ENCODE results near the gene PRKCZ. TPM values are rescaled to one million over a fixed set of nuclear protein-coding genes. Genes with fewer than 3 reads are reported as not detected.

Gene PRKCZ
- total and polyA plus RNA-seq, 2 of the 4 experiments (the other 2 are of a cell fraction) = 2.0 to 3.5 TPM

DNA sequence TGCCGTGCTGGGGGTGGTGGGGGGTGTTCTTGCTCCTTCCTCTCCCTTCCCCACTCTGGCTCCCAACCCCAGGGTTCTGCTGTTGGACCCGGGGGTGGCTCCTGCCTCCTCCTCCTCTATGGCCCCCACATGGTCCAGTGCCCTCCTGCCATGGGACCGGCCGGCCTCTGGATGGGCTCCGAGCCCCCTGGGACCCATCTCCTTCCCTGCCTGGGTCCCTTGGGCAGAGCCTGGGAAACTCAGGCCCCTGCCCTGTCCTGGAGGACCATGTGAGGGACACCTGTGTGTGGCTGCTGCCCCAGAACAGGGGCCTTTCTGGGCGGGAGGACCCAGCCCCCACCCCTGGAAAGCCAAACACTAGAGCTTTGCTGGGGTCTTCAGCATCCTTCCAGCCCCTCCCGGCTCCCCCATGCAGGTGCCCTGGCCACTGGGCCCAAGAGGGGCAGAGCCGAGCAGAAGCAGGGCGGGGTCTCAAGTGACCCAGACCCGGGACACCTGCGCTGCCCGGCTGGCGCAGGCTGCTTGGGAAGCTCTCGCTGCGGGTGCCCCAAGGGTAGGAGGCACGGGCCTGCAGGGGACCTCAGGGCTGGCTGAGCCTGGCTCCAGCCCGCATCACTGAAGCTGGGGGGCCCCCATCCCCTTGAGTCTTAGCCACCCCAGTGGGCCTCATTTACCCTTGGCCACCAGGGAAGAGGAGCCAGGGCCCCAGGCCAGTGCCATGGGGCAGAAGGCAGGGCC lies 146.9 kb downstream of the PRKCZ start (continued):
- TF ChIP-seq, protein P1, sequence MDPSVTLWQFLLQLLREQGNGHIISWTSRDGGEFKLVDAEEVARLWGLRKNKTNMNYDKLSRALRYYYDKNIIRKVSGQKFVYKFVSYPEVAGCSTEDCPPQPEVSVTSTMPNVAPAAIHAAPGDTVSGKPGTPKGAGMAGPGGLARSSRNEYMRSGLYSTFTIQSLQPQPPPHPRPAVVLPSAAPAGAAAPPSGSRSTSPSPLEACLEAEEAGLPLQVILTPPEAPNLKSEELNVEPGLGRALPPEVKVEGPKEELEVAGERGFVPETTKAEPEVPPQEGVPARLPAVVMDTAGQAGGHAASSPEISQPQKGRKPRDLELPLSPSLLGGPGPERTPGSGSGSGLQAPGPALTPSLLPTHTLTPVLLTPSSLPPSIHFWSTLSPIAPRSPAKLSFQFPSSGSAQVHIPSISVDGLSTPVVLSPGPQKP (IDR thresholded peaks at IDR 0.05; ENCODE audit: borderline replicate concordance, low read depth, low read length) = no peak

- H2BK5ac ChIP-seq (ENCODE audit: low read depth, low read length, poor library complexity, severe bottlenecking) = no peak overlapping the region
- H3K27ac ChIP-seq (ENCODE audit: insufficient read depth, low read length) = no peak overlapping the region
- H2AFZ ChIP-seq (replicated peaks; ENCODE audit: low read length, poor library complexity) = peak overlapping the region; percentile 5
- in situ Hi-C loops (cut with MboI; ENCODE audit: low sequenced_read_pairs) (loop anchor here (5.0 to 25.0 kb wide), 2 partner anchors 35 to 340 kb away; partner anchors contain the start of genes HES5 and PANK4), dilution Hi-C loops (cut with HindIII; ENCODE audit: low sequenced_read_pairs, unreplicated experiment) (no loop called here), intact Hi-C loops (cut with micrococcal nuclease) (loop anchor here (5.0 kb wide), 1 partner anchor 115 kb away; no protein-coding TSS in a partner anchor)
- no peak overlapping the region for H3K4me2 ChIP-seq (ENCODE audit: low read depth, low read length)
- H3K4me1 ChIP-seq (ENCODE audit: control insufficient read depth, insufficient read depth, low read length) = peaks cover 14% of the 10 kb centered on the region
- 90% methylated on average over 3 of the region's 10 CpGs; no CpG with 5 or more reads in 1 of the 2 experiments for WGBS, 2 experiments (ENCODE audit: extremely low coverage in 2 of 2, insufficient read length in 1 of 2)
- H3K27me3 ChIP-seq (ENCODE audit: control insufficient read depth, insufficient read depth, low read length) = no peaks in the 10 kb centered on the region
- DNase-seq (no peak), ATAC-seq (ENCODE audit: low read depth) (no peak)
- no peaks in the 10 kb centered on the region for H3K9me3 ChIP-seq (ENCODE audit: control insufficient read depth, insufficient read depth, low read length)
- H2BK15ac ChIP-seq (ENCODE audit: low read depth, low read length) = no peak overlapping the region
- no peak overlapping the region for H3K56ac ChIP-seq (ENCODE audit: extremely low read depth, insufficient read depth, low read length)
- no peak overlapping the region for H3K9ac ChIP-seq (ENCODE audit: low read depth, low read length)
- no peak overlapping the region for H4K91ac ChIP-seq (ENCODE audit: insufficient read depth, low read depth, low read length)
- POLR2A ChIA-PET (ENCODE audit: unreplicated experiment) = no interaction called here
- no peak overlapping the region for H4K8ac ChIP-seq (ENCODE audit: low read depth in 2 of 2, low read length in 2 of 2)
- no peaks in the 10 kb centered on the region for H4K20me1 ChIP-seq (ENCODE audit: insufficient read depth, low read length)
- no peak overlapping the region for H3K4me3 ChIP-seq (ENCODE audit: insufficient read depth, low read depth, low read length)
- no peaks in the 10 kb centered on the region for H3K9me1 ChIP-seq (ENCODE audit: insufficient read depth, low read length)
- no peak overlapping the region for H3K4ac ChIP-seq (ENCODE audit: low read depth, low read length)
- H4K5ac ChIP-seq (ENCODE audit: low read depth, low read length) = no peak overlapping the region
- H3K14ac ChIP-seq (replicated peaks; ENCODE audit: low read depth, low read length) = no peak overlapping the region
- no TSS peak for BruUV-seq (replicated peaks)
- no peaks in the 10 kb centered on the region for H3K36me3 ChIP-seq (ENCODE audit: control insufficient read depth, insufficient read depth, low read length)
- H2BK20ac ChIP-seq (ENCODE audit: low read depth, low read length) = no peak overlapping the region
- no peak overlapping the region for H2BK120ac ChIP-seq (ENCODE audit: low read depth, low read length)
- H3K23ac ChIP-seq (ENCODE audit: low read depth, low read length) = no peak overlapping the region
- CTCF ChIA-PET = interaction anchor here (2.0 kb wide), 1 partner anchor 184 kb away, joined by 5 read pairs; no protein-coding TSS in a partner anchor
- H2AK9ac ChIP-seq (replicated peaks; ENCODE audit: low read depth, low read length, poor library complexity) = no peak overlapping the region
- H3K18ac ChIP-seq (ENCODE audit: low read depth, low read length) = no peak overlapping the region
- no peak overlapping the region; the same call in 1 of the 2 replicates for H2AK5ac ChIP-seq (ENCODE audit: low read depth, low read length)
- peaks cover 10 to 37% of the 10 kb centered on the region in 2 experiments for H3K79me1 ChIP-seq (ENCODE audit: low read depth in 1 of 2, low read length in 2 of 2)
- no peak for TF ChIP-seq MAZ (IDR thresholded peaks at IDR 0.05; ENCODE audit: borderline replicate concordance, low read depth, low read length)
- no peak for TF ChIP-seq FOS (IDR thresholded peaks at IDR 0.05; ENCODE audit: low read depth, low read length)
- TF ChIP-seq POLR2A (IDR thresholded peaks at IDR 0.05; ENCODE audit: low read depth, low read length) = no peak
- no peak for TF ChIP-seq RAD21 (IDR thresholded peaks at IDR 0.05; ENCODE audit: low read length)
- TF ChIP-seq, protein P2, sequence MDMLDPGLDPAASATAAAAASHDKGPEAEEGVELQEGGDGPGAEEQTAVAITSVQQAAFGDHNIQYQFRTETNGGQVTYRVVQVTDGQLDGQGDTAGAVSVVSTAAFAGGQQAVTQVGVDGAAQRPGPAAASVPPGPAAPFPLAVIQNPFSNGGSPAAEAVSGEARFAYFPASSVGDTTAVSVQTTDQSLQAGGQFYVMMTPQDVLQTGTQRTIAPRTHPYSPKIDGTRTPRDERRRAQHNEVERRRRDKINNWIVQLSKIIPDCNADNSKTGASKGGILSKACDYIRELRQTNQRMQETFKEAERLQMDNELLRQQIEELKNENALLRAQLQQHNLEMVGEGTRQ (IDR thresholded peaks at IDR 0.05; ENCODE audit: low read depth, low read length) = no peak
- TF ChIP-seq NFE2L2 (IDR thresholded peaks at IDR 0.05; ENCODE audit: low read depth, low read length) = no peak
- TF ChIP-seq, protein P1 (IDR thresholded peaks at IDR 0.05; ENCODE audit: borderline replicate concordance, low read depth, low read length) = no peak
- no peak for TF ChIP-seq RCOR1 (IDR thresholded peaks at IDR 0.05; ENCODE audit: insufficient replicate concordance, low read length)
- no peak for TF ChIP-seq RFX5 (IDR thresholded peaks at IDR 0.05; ENCODE audit: low read depth, low read length)
- TF ChIP-seq SMC3 (IDR thresholded peaks at IDR 0.05; ENCODE audit: low read depth, low read length) = no peak
- TF ChIP-seq CHD1 (IDR thresholded peaks at IDR 0.05; ENCODE audit: low read depth, low read length) = no peak
- TF ChIP-seq MAFK (IDR thresholded peaks at IDR 0.05; ENCODE audit: low read depth, low read length) = no peak
These were observed 147.5 kb downstream of the PRKCZ start for GRCh38 chr1:2197707-2198165.
